DMS79 (cell line): ENCODE data around the gene TMEM106C.
A peak's percentile ranks its signal among the peaks of the same experiment; 100 is the strongest.
"Not testable (repeated sequence)": the region's sequence is repeated elsewhere in the genome, so short reads cannot be mapped to it uniquely, and the experiment has no call there.

Experiments used
- DNase-seq: peaks from one replicate; lab custom pipeline; 2025; lab: John Stamatoyannopoulos, UW

Gene TMEM106C

DNA sequence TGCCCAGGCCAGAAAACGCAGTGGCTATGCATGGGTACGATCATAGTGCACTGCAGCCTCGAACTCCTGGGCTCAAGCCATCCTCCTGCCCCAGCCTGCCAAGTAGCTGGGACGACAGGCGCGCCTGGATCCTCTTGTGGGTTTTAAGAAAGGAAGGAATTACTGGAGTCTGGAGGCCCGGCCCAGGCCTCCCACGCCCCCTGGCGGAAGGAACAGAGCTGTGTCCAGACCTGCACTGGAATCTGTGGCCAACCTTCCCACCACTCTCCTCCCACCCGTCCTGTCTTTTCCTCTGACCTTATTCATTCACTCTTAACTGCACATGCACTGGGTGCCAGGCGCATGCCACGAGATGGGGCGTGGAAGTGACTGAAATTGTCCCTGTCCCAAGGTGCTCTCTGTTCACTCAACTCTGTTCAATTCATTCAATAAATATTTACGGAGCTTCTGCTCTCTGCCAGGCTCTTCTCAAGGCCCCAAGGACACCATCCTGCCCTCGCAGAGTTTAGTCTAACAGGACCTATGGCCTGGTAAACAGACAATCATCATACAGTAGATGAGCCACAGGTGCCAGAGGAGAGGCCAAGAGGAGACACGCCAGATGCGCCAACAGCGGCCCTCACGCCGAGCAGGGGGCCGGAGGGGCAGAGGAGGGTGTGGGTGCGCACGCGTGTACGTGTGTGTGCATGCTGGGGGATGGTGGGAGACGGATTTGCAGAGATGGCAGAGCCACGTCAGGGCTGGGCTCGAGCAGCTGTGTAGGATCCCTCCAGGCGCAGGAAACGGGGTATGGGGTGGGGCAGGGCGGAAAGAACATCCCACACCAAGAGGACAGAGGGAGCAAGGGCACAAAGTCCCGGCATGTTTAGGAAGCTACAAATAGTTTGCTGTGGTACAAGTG is 13.7 kb upstream of the TMEM106C start:
- DNase-seq: peak; percentile 33

DNA sequence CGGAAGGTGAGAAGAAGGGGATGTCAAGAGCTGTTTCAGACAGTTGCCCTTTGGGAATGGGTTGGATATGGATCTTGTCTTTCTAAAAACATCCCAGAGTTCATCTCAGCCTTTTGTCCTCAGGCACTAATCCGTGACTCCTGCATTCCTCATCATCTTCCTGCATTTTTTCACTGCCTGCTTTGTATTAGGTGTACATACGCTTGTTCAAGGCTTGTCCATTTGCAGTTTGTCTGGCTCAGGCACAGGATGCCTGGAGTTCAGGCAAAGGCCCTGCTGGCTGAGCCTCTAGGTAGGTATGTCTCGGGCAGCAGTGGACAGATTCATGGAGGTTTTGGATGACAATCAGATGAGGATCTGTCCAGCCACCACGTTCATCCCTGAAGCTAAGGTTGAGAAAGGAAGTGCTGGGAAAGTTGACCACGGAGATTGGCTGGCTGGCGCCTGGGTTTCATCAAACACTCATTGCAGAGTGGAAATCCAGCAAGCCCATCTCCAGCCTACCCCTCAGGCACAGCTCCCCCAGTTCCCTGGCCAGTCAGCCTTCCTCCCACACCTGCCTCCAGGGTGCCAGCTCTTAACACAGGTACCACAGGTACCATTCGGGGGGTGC is 12.4 kb upstream of the TMEM106C start:
- no peak for DNase-seq

GRCh38 chr12:47954058-47954457 is 9.3 kb upstream of the TMEM106C start:
- no peak for DNase-seq

- no peak for DNase-seq
Observed at GRCh38 chr12:47954467-47955045, 8.8 kb upstream of the TMEM106C start.

DNA sequence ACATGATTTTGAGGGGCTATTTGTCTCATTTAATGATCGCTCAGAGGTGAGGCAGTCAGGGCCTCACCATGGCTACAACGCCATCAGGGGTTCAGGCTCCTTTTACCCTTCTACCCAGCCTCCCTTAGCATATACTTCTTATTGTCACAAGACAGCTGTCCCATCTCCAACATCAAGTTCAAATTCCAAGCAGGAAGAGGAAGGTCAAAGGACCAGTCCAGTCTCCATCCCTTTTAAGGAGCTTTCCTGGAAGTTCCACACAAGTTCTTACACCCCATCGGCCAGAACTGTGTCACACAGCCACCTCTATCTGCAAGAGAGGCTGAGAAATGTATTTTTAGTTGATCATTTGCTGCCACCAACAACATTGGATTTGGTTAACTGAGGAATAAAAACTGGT is 8.3 kb upstream of the TMEM106C start:
- no peak for DNase-seq

DNA sequence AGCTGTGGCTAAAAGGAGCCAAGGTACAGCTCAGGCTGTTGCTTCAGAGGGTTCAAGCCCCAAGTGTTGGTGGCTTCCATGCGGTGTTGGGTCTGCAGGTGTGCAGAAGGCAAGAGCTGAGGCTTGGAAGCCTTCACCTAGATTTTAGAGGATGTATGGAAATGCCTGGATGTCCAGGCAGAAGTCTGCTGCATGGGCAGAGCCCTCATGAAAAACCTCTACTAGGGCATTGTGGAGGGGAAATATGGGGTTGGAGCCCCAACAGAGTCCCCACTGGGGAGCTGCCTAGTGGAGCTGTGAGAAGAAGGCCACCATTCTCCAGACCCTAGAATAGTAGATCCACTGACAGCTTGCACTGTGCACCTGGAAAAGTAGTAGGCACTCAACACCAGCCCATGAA is 5.7 kb upstream of the TMEM106C start:
- not testable (repeated sequence) for DNase-seq

DNA sequence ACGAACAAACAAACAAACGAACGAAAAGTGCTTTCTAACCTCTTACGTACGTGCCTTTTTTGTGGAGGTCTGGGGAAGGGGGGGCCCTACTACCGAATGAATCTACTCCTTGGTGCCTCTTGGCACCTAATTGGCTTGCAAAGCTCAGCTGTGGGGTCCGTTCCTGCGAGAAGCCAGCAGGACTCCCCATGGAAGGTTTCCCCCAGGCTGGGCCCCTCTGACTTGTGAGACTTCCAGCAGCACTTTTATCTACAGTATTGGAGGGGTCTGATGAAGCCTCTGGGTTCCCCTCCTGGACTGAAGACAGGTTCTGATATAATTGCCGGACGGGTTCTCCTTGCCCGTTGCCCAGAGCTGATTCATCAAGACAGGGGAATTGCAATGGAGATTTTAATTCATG is 1.2 kb upstream of the TMEM106C start:
- no peak for DNase-seq

- no peak for DNase-seq
Observed at GRCh38 chr12:47964106-47964728, 821 bp downstream of the TMEM106C start.

- DNase-seq: no peak
Observed at GRCh38 chr12:47965581-47965980, 2.2 kb downstream of the TMEM106C start.

- no peak for DNase-seq
Observed at GRCh38 chr12:47967461-47968321, 4.3 kb downstream of the TMEM106C start.

DNA sequence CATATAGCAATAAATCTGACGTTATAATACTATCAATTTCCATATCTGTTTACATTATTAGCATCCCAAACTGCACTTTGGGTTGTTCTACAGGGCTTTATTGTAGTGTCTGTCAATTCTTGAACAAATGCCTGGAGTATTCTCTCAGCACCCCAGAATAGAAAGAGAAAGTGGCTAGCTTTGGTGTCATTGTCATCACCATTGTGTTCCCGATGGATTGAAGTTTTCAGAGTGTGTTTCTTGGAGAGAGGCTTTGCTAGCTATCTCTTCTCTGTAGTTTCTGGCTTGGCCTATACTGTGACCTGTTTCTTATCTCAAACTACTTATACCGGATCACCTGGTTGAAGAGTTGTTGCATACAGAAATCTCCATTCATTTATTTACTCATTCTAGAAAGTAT is 6.4 kb downstream of the TMEM106C start:
- DNase-seq: no peak

DNA sequence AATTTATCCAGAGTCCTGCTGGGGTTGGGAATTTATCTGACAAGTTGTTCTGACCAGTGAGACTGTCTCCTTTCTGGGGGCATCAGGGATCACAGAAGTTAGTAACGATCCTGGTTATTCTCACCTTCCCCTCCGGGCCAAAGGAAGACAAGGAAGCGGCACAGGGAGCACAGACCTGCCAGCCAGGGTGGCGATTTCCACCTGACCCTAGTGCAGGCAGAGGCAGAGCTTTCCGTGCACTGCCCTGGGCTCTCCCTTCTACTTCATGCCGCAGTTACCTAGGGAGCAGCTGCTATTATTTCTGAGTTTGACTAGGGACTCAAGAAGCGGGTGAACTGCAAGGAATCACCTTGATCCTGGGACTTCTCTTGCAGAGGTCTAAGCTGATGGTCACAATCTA is 7.4 kb downstream of the TMEM106C start:
- DNase-seq: no peak

GRCh38 chr12:47972895-47973294 is 9.5 kb downstream of the TMEM106C start:
- no peak for DNase-seq

DNA sequence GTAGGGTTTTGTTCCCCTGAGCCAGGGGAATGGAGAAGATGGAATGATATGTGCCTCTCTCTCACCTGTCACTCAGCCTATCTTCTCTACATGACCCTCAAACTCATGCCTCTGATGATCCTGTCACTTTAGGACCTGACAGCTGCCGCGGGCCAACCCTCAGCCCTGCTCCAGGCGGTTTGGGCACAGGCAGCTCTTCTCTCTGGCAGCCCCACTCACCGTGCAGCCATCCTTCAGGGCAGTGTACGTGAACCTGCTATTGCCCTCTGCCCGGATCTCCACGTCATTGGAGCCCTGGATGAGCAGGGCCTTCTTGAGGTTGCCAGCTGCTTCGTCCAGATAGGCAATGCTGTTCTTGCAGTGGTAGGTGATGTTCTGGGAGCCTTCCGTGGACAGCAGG is 10.5 kb downstream of the TMEM106C start:
- DNase-seq: no peak

DNA sequence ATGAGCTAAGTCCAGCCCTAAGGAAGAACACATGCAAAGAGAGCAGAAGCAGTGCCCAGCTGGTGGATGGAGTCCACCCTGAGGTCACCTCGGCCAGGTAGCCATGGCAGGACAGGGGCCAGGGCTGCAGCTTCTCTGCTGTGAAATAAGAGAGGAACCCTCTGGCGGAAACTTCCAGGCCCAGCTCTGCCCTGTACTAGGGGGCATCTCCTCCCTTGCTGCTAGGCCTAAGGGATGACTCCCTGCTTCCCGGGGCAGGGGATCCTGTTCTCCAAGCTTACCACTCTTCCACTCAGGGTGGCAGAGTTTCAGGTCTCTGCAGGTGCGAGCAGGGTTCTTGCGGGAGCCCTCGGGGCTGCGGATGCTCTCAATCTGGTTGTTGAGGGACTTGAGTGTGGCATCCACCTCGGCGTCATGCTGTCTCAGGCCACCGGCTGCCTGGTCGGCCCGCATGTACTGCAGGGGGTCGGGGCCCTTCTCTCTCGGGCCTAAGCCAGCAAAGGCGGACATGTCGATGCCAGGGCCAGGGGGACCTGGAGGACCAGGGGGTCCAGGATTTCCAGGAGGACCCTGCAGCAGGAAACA is 11.7 kb downstream of the TMEM106C start:
- DNase-seq: no peak

DNA sequence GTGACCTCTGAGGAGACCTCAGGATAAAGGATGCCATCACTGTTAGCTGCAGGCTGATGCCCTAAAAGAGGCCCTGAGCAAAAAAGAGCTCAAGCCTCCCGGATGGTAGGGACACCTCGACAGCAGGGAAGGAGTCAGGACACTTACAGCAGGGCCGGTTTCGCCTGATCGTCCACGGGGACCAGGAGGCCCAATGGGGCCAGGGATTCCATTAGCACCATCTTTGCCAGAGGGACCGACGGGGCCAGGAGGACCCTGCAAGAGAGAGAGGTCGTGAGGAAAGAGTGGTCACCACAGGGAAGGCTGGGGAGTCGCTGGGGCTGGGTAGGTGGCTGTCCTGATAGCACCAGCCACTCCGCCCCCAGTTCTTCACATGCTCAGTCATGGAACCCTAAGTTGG is 12.4 kb downstream of the TMEM106C start:
- DNase-seq: no peak

GRCh38 chr12:47977046-47977771 is 13.8 kb downstream of the TMEM106C start:
- no peak for DNase-seq

DNA sequence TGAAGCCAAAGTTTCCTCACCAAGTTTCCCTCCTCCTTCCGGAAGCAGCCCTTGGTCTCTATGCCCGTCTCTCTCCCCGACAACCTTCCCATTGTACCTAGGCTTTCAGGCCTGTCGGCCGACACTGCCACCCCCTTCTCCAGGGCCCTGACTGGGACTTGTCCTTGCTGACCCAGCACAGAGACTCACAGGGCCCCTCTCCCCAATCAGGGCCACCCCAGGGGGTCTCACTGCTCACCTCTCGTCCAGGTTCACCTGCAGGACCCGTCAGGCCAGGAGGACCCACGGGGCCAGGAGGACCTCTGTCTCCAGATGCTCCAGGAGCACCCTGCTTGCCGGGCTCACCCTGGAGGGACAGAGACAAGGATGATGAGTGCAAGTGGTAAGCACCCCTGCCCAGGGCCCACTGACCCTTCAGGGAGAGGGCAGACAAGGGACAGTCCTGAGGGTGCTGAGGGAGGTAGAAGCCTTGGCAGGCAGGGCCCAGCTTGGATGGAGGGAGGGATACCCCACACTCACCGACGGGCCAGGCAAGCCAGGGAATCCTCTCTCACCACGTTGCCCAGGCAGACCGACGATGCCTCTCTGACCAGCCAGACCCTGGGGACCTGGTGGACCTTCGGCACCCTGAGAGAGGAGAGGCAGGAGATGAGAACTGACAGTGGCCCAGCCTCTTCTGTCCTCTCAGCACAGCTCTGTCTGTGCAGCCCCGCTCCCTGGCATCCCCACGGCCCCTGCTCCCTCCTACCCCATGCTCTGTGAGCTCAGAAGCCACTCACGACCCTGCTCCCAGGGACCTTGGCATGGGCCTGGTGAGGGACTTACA is 14.6 kb downstream of the TMEM106C start:
- DNase-seq: no peak

GRCh38 chr12:47978598-47978873 is 15.1 kb downstream of the TMEM106C start:
- DNase-seq: no peak

GRCh38 chr12:47979166-47979565 is 15.8 kb downstream of the TMEM106C start:
- DNase-seq: no peak
